GM19193 (cell line): ENCODE data around the gene C12orf43.

Experiments
- POLR2A ChIP-seq: IDR thresholded peaks from 4 replicates; pipeline ENCODE4 v1.6.1; 2011; ENCODE audit not compliant: insufficient read depth, insufficient read length; ENCODE audit errors: extremely low read depth

The C12orf43 gene

DNA sequence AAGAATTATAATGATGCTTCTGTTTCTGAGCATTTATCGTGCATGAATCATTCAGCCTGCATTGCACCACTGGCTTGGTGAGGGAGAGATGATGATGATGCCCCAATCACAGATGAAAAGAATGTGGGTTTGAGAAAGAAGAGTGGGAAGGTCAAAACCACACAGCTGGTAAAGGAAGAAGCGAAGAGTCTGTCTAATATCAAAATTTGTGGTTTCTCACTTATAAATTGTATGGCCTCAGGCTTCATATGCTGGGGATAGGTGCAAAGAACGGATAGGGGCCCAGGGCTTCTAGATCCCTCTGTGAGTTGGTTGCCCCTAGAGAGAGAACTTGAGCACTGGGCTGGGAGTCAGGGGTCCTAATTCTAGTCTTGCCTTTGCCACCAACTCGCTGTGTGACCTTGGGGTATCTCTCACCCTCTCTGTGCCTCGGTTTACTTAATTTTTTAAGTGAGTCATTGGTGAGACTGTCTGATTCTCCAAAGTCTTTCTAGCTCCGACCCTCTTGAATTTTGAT is 20.6 kb upstream of the C12orf43 start:
- no peak for TF ChIP-seq POLR2A

DNA sequence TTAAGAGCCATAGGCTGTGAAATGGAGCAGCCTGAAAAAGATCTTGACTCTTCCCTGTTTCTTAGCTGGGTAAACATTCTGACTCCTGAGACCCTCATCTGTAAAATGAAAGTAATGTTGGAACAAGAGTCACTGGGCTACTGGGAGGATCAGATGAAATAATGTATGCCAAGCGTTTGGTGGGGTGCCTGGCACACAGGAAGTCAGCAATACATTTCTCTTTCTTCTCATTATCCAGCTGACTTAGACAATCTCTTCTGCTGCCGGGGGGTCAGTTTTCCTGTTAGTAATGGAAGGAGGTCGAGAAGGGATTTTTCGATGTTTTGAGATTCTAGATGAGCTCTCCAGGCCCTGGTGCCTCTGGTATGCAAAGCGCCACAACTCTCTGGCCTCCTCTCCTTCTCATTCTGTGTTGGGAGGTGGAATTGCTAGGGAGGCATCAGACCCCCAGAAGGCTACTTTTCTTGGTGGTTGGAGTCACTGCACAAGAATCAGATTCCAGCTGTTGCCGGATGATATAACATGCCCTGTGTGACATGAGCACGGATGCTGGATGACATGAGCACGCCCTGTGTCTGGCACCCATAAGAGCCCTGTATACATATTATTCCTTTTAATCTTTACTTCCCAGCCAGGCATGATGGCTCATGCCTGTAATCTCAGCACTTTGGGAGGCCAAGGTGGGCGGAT is 18.5 kb upstream of the C12orf43 start:
- no peak for TF ChIP-seq POLR2A

DNA sequence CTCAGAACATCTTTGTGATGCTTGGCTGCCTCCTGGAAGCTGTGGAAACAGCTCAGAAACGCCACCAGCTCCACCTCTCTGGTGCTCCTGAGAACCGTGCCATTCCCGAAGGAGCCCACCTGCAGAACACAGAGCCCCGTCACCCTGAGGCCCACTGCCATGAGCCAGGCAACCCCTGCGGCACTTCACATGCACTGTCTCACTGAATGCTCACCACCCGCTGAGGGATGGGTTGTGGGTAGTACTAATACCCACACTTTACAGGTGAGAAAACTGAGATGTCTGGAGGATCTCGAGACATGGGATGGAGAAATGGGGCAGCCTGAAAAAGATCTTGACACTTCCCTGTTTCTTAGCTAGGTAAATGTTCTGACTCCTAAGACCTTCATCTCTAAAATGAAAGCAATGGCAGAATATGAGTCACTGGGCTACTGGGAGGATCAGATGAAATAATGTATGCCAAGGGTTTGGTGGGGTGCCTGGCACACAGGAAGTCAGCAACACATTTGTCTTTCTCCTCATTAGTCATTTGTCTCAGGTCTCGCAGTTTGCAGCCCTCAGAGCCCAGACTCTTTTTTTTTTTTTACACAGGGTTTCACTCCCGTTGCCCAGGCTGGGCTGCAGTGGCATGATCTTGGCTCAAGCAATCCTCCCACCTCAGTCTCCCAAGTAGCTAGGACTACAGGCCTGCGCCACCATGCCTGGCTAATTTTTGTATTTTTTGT is 17.5 kb upstream of the C12orf43 start:
- no peak for TF ChIP-seq POLR2A

DNA sequence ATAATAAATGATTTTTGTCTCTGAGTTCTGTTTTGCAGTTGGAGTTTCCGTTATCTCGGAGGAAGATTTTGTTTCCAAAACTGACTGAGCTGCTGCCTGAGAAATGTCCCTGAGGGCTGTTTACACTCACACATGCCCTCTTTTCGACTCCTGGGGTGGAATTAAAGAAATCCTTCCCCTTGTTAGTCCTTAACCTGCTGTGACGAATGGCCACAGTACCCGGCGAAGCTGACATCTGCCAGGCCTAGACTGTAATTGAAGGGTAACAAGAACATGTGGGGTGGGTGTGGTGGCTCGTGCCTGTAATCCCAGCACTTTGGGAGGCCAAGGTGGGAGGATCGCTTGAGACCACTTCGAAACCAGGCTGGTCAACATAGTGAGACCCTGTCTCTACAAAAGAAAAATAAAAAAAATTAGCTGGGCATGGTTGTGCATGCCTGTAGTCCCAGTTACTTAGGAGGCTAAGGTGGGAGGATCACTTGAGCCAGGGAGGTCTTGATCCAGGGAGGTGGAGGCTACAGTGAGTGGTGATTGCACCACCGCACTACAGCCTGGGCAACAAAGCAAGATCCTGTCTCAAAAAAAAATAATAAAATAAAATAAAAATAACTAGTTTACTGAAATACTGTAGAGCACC is 14.4 kb upstream of the C12orf43 start:
- TF ChIP-seq POLR2A, result no peak

DNA sequence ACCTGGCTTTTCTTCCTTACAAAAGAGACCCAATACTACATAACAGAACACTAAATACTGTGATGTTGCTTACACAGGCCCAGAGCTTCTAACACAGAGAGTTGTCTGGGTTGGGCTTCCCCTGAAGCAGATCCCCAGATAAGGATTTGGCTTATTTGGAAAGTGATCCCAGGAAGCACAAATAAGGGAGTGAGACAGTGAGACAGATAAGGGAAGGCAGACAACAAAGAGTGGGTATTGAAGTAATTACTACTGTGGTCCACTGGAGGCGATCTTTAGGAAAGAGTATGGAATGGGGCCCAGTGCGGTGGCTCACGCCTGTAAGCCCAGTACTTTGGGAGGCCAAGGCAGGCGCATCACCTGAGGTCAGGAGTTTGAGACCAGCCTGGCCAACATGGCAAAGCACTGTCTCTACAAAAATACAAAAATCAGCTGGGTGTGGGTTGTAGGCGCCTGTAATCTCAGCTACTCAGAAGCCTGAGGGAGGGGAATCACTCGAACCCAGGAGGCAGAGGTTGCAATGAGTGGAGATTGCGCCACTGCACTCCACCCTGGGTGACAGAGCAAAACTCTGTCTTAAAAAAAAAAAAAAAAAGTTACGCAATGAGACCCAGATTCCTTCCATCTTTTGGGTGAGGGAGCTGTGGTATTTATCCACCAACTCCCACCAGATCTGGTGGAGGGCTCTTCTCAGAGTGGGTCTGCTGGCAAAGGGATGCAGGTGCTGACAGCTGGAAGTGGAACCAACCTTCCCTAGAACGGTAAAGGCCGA is 10.2 kb upstream of the C12orf43 start:
- no peak for TF ChIP-seq POLR2A

DNA sequence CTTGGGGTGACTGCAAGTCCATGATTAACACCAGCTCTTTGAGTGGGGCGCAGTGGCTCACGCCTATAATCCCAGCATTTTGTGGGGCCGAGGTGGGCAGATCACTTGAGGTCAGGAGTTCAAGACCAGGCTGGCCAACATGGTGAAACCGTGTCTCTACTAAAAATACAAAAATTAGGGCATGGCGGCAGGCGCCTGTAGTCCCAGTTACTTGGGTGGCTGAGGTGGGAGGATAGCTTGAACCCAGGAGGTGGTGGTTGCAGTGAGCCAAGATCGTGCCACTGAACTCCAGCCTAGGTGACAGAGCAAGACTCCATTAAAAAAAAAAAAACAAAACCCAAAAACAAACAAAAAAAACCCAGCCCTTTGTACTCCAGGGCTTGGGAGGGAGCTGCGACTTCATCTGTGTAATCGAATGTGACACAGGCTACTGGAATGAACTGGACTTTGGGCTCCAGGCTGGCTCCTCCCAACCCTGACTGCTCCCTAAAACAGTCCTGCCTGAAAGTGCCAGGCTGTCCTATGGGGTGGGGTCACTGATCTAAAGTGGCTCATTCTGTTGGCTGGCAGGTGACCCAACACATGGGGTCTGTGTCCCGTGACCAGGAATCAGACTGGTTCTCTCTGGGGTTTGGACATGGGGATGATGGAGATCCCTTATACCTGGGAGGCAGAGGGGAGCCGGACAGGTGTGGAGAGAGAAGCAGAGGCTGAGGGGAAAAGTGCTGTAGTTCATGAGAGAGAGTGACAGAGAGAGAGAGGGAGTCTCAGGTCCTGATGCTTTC is 9.3 kb upstream of the C12orf43 start:
- no peak for TF ChIP-seq POLR2A

DNA sequence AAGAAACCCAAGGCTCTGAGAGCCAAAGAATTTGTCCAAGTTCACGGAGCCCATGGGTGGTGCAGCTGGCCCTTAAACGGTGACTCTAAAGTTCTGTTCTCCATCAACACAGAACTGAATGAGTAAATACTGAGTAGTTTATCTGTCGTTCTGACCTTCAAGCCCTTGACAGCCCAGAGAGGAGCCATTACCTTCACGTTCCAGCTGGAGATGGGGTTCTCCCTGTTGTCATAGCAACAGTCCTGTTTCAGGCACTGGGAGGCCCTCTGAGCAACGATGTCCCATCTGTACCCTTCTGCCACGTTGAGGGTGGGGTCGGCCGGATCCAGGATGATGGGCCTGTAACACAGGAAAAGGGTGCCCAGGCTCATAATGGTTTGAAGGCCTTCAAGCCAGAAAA is 7.5 kb upstream of the C12orf43 start:
- no peak for TF ChIP-seq POLR2A

DNA sequence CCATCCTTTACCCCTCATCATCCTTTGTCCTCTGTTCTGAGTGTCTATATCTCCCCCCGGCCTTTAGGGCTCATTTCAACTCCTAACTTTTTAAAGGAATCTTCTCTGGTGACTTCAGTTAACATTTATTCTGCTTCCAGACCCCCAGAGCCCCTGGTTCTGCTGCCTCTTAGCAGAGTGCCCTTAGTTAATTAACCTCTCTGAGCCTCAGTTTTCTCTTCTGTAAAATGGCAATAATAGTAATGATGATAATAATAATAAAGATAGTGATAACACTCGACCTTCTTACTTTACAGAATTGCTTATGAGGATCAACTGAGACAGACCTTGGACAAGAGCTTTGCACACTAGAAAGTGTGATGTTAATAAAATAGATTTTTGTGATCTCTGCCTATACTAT is 6.4 kb upstream of the C12orf43 start:
- no peak for TF ChIP-seq POLR2A

DNA sequence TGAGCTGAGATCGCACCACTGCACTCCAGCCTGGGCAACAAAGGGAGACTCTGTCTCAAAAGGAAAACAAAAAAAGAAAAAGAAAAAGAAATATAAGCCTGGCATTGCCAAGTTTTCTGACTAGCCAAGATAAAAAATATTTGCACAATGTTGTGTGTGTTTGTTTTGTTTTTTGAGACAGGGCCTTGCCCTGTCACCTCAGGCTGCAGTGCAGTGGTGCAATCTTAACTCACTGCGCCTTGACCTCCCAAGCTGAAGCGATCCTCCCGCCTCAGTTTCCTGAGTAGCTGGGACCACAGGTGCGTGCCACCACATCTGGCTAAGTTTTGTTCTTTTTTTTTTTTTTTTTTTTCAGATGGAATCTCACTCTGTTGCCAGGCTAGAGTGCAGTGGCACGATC is 5.5 kb upstream of the C12orf43 start:
- no peak for TF ChIP-seq POLR2A

DNA sequence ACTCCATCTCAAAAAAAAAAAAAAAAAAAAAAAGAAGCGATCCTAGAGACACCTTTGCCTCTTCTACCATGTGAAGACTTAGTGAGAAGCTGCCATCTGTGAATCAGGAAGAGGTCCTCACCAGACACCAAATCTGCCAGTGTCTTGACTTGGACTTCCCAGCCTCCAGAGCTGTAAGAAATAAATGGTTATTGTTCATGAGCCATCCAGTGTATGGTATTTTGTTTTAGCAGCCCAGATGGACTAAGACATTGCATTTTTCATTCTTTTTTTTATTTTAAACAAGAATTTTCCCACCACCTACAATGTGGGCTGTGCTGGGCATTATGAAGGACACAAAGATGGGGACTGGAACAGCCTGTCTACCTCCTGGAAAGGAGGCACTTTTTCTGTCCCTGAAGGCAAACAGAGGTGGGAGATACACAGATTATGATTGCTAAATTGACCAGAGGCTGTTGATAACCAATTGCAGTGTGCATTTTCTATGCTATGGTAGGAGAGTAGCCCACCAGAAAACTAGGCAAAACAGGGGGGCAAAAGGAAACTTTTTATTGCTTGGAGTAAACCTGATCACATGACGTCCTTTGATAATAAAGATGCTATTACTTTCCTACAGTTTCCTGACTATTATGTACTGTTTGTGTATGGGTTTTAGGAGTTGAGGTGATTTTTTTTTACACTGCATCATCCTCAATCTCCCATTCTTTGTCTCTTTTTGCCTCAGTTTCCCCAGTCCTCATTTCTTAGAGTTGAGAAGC is 2.8 kb upstream of the C12orf43 start:
- TF ChIP-seq POLR2A, result no peak

DNA sequence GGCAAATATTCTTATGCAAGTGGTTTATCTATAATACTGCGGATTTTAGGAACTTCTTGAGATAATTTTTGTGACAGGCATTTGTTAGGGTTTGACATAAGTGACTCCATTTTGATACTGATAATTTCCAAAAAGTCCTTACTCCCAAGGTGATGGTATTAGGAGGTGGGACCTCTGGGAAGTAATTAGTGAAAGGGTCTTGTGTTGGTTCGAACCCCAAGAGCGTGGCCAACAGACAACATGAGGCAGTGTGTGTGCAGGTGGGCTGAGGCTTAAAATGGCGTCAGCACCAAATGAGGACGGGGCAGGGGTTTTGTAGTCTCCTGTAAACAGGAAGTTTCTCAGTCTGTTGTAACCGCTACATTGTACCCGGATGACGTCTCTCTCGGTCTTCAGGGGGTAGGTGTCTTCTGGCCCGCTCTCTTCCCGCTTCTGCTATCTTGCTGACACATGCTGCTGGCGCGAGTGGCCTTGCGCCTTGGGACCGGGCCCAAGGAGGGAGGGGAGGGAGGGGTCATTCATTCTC is 1.7 kb upstream of the C12orf43 start:
- no peak for TF ChIP-seq POLR2A

DNA sequence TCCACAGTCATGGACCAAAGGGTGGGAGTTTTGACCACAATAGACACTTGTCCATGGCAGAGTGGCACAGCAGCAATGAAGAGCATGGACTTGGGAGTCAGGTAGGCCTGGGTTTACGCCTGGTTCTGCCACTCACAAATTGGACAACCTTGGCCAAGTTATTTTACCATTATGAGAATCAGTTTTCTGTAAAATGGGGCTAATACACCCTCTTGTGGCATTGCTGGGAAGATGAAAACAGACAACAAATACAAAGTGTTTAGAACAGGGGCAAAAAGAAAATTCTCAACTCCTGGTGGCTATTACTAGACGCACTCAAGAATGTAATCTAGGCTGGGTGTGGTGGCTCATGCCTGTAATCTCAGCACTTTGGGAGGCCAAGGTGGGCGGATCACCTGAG is 2.6 kb downstream of the C12orf43 start:
- no peak for TF ChIP-seq POLR2A

DNA sequence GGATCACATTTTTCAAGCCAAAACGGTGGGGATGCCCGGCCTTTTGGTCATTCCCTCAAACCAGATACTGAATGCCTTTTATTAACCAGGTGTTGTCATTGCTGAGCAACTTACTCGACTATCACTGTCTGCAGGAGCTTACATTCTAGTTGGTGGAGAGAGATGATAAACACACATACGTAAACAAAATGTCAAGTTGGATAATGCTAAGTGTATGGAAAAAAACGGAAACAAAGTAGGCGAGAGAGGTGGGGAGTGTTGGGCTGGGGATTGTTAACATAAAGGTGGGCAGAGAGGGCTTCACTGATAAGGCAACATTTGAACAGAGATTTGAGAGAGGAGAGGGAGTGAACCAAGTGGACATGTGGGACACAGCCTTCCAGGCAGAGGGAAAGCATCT is 4.5 kb downstream of the C12orf43 start:
- TF ChIP-seq POLR2A, result no peak
